Keratinocyte (primary cell): Measurements from ENCODE around the gene BDKRB2. TPM values are rescaled to one million over a fixed set of nuclear protein-coding genes. Genes with fewer than 3 reads are reported as not detected.

ENCODE experiments used
- DNase-seq: peaks from one replicate; pipeline ENCODE4 v3.0.0-alpha.2; 2011; ENCODE audit warnings: low read depth, missing footprints, low spot score
- FAIRE-seq: peaks from 2 replicates; lab custom pipeline; 2011; peaks lifted over from hg19 to GRCh38; lab: Jason Lieb, UNC
- H2AFZ ChIP-seq: 2 replicates; pipeline ENCODE4 v1.6.0; 2012; ENCODE audit warnings: low read length, control low read depth, inconsistent platforms; ENCODE audit not compliant: control insufficient read depth
- H3K27ac ChIP-seq: 2 replicates; pipeline ENCODE4 v1.5.1; 2011; ENCODE audit warnings: low read length; ENCODE audit not compliant: control insufficient read depth, insufficient read depth
- H3K27me3 ChIP-seq: 3 replicates; pipeline ENCODE4 v1.6.0; 2011; ENCODE audit warnings: low read length; ENCODE audit not compliant: control insufficient read depth, insufficient read depth; ENCODE audit errors: extremely low read depth
- H3K36me3 ChIP-seq, 2 experiments: 2 replicates in 1 of 2; 3 replicates in 1 of 2; pipeline ENCODE4 v1.5.1; 2011; ENCODE audit warnings: low read length in 2 of 2, mild to moderate bottlenecking in 1 of 2; ENCODE audit not compliant: control insufficient read depth in 2 of 2, insufficient read depth in 2 of 2; ENCODE audit errors: extremely low read depth in 1 of 2
- H3K4me1 ChIP-seq: 3 replicates; pipeline ENCODE4 v1.5.1; 2011; ENCODE audit warnings: low read length; ENCODE audit not compliant: control insufficient read depth, insufficient read depth; ENCODE audit errors: extremely low read depth
- H3K4me2 ChIP-seq: 3 replicates; pipeline ENCODE4 v1.6.0; 2011; ENCODE audit warnings: low read depth, low read length; ENCODE audit not compliant: control insufficient read depth, insufficient read depth; ENCODE audit errors: extremely low read depth
- H3K4me3 ChIP-seq, 3 experiments: fragments of 200-600 bp in 1 of 3; sonication (generic) in 1 of 3; 2 replicates in 2 of 3; 3 replicates in 1 of 3; pipeline ENCODE4 v1.5.1; 2011 to 2016; ENCODE audit warnings: low read length in 3 of 3, mild to moderate bottlenecking in 3 of 3, control low read depth in 2 of 3, inconsistent platforms in 1 of 3, low read depth in 1 of 3, mixed read lengths in 1 of 3, mixed run types in 1 of 3, moderate library complexity in 1 of 3; ENCODE audit not compliant: control insufficient read depth in 2 of 3, insufficient read depth in 2 of 3; ENCODE audit errors: extremely low read depth in 1 of 3
- H3K79me2 ChIP-seq: 2 replicates; pipeline ENCODE4 v1.6.0; 2012; ENCODE audit warnings: low read length; ENCODE audit not compliant: control insufficient read depth, insufficient read depth
- H3K9ac ChIP-seq: 3 replicates; pipeline ENCODE4 v1.6.0; 2011; ENCODE audit warnings: low read length; ENCODE audit not compliant: control insufficient read depth, insufficient read depth; ENCODE audit errors: extremely low read depth
- H3K9me1 ChIP-seq: 3 replicates; pipeline ENCODE4 v1.6.0; 2011; ENCODE audit warnings: low read length; ENCODE audit not compliant: control insufficient read depth, insufficient read depth; ENCODE audit errors: extremely low read depth
- H3K9me3 ChIP-seq: 2 replicates; pipeline ENCODE4 v1.5.1; 2012; ENCODE audit warnings: low read depth, low read length; ENCODE audit not compliant: control insufficient read depth
- H4K20me1 ChIP-seq: 3 replicates; pipeline ENCODE4 v1.6.0; 2011; ENCODE audit warnings: low read length; ENCODE audit not compliant: control insufficient read depth, insufficient read depth; ENCODE audit errors: extremely low read depth
- EZH2 ChIP-seq: IDR thresholded peaks from one replicate; pipeline ENCODE4 v1.6.1; 2012; ENCODE audit warnings: inconsistent platforms, mild to moderate bottlenecking, low read length, moderate library complexity
- dilution Hi-C: fragments of 300-500 bp; cut with MboI; formaldehyde crosslinking; loops from one replicate; pipeline ENCODE4 v1.7.0; 2020; ENCODE audit warnings: low sequenced_read_pairs; ENCODE audit not compliant: extremely low pct_ligation_motif_present
- polyA plus RNA-seq, 5 experiments: library from polyadenylated mRNA; depleted of rRNA in 3 of 5; stranded (reverse) in 3 of 5; stranded (forward) in 1 of 5; unstranded in 1 of 5; fragments of >200 nt; gene quantifications; 1 replicate in 1 of 5; 2 replicates in 3 of 5; 3 replicates in 1 of 5; pipeline versions ENCODE4 v1.2.1 to v1.2.3, GENCODE V29; 2011 to 2012; ENCODE audit warnings: missing spikeins in 2 of 5, low read depth in 1 of 5, low replicate concordance in 1 of 5
- TF ChIP-seq, protein P1 (sequence below), 3 experiments: IDR thresholded peaks in 1 of 3; conservative IDR thresholded peaks in 1 of 3; optimal IDR thresholded peaks in 1 of 3; 2 replicates in 2 of 3; 3 replicates in 1 of 3; pipeline versions ENCODE3 to v1.5.1; 2011; ENCODE audit warnings: low read length in 3 of 3, mild to moderate bottlenecking in 3 of 3, moderate library complexity in 2 of 3, control low read depth in 1 of 3, inconsistent platforms in 1 of 3; ENCODE audit not compliant: insufficient read depth in 2 of 3; ENCODE audit errors: extremely low read depth in 1 of 3

BDKRB2 gene
- polyA plus RNA-seq, 1 donor (not counting 4 experiments of a cell fraction or from before 2014, with no cell fraction given) = 13.2 TPM

DNA sequence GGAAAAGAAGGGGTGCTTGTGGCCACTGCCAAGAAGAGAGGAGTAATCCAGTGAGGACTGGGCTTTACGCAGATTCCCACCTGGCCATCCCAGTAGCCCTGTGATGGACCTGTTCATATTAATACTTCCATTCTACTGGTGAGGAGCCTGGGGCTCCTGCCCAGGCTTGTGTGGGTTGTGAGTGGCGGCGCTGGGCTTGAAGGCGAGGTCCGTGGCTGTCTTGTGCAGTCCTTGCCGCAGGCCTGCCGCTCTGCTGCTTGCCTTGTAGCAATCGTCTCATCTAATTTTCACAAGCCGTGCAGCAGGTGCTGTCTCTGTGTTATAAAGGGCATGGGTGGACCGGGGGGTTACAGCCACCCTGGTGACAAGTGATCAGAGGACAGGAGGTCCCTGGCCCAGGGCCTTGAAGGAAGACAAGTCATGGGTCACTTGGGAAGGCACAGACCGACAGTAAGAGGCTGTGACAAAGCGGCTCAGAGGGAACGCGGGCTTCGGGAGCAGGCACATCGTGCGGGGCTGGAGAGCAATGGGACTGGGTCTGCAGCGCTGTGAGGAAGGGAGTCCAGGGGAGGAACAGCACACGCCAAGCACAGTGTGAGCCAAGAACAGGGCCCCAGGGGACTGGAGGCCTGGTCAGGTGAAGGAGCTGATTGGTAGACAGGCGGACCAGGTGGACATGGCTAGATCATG is 7.3 kb upstream of the BDKRB2 start:
- peaks cover 11% of the 10 kb centered on the region for H3K27me3 ChIP-seq
- H3K27ac ChIP-seq = no peak overlapping the region
- TF ChIP-seq EZH2 = no peak
- TF ChIP-seq, protein P1, sequence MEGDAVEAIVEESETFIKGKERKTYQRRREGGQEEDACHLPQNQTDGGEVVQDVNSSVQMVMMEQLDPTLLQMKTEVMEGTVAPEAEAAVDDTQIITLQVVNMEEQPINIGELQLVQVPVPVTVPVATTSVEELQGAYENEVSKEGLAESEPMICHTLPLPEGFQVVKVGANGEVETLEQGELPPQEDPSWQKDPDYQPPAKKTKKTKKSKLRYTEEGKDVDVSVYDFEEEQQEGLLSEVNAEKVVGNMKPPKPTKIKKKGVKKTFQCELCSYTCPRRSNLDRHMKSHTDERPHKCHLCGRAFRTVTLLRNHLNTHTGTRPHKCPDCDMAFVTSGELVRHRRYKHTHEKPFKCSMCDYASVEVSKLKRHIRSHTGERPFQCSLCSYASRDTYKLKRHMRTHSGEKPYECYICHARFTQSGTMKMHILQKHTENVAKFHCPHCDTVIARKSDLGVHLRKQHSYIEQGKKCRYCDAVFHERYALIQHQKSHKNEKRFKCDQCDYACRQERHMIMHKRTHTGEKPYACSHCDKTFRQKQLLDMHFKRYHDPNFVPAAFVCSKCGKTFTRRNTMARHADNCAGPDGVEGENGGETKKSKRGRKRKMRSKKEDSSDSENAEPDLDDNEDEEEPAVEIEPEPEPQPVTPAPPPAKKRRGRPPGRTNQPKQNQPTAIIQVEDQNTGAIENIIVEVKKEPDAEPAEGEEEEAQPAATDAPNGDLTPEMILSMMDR (optimal IDR thresholded peaks at IDR 0.05 in 1 of 3, IDR thresholded peaks at IDR 0.05 in 1 of 3, conservative IDR thresholded peaks at IDR 0.05 in 1 of 3; ENCODE audit: extremely low read depth in 1 of 3, insufficient read depth in 2 of 3, low read length in 3 of 3) = no peak
- H3K36me3 ChIP-seq = no peaks in the 10 kb centered on the region
- H3K79me2 ChIP-seq = no peaks in the 10 kb centered on the region
- no peaks in the 10 kb centered on the region for H4K20me1 ChIP-seq
- DNase-seq (no peak), FAIRE-seq (no peak)
- no peaks in the 10 kb centered on the region for H3K9me3 ChIP-seq
- no peak overlapping the region for H3K9ac ChIP-seq
- H2AFZ ChIP-seq = no peak overlapping the region
- dilution Hi-C loops = no loop called here
- no peaks in the 10 kb centered on the region for H3K9me1 ChIP-seq
- no peak overlapping the region for H3K4me3 ChIP-seq
- H3K4me2 ChIP-seq = no peak overlapping the region
- peaks cover 4% of the 10 kb centered on the region for H3K4me1 ChIP-seq

DNA sequence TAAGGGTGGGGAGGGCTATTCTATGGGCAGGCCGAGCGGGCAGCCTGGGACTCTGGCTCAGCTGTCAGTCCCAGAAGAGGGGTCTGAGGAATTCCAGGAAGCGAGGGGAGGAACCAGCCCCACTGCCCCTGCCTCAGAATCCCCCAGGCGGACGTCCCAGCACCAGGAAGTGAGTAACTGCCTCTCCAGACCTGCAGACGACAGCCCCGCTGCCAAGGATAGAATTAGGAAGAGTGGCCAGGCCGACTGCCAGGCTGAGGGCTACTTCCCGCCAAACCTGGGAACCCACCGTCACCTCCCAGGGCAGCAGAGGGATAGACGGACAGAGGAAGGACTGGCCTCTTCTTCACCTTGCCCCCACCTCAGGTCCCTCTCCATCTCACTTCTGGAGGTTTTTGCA is 6.7 kb upstream of the BDKRB2 start:
- no peak for DNase-seq
- H3K9ac ChIP-seq = no peak overlapping the region
- dilution Hi-C loops = no loop called here
- no peak overlapping the region for H2AFZ ChIP-seq
- no peak overlapping the region for H3K4me3 ChIP-seq
- TF ChIP-seq, protein P1 (optimal IDR thresholded peaks at IDR 0.05 in 1 of 3, IDR thresholded peaks at IDR 0.05 in 1 of 3, conservative IDR thresholded peaks at IDR 0.05 in 1 of 3; ENCODE audit: extremely low read depth in 1 of 3, insufficient read depth in 2 of 3, low read length in 3 of 3) = no peak
- TF ChIP-seq EZH2 = no peak
- H3K27ac ChIP-seq = no peak overlapping the region
- H3K9me3 ChIP-seq = no peaks in the 10 kb centered on the region
- peaks cover 8% of the 10 kb centered on the region for H3K27me3 ChIP-seq
- no peak overlapping the region for H3K4me2 ChIP-seq
- H3K9me1 ChIP-seq = no peaks in the 10 kb centered on the region
- H3K79me2 ChIP-seq = no peaks in the 10 kb centered on the region
- no peaks in the 10 kb centered on the region for H3K36me3 ChIP-seq
- no peak for FAIRE-seq
- peaks cover 4% of the 10 kb centered on the region for H3K4me1 ChIP-seq
- no peaks in the 10 kb centered on the region for H4K20me1 ChIP-seq
